ENCODE measurements around the gene ZFP1.
"Not testable (repeated sequence)": the region's sequence is repeated elsewhere in the genome, so short reads cannot be mapped to it uniquely, and the experiment has no call there.

ZFP1 gene

GRCh38 chr16:75160386-75160785 is 12.1 kb downstream of the ZFP1 start:
- no peak for DNase-seq

- no peak for DNase-seq
Observed at GRCh38 chr16:75169899-75170405, 21.6 kb downstream of the ZFP1 start.

- DNase-seq: no peak
Observed at GRCh38 chr16:75172578-75172977, 24.3 kb downstream of the ZFP1 start.

GRCh38 chr16:75175074-75175473 is 26.8 kb downstream of the ZFP1 start:
- DNase-seq: no peak

DNA sequence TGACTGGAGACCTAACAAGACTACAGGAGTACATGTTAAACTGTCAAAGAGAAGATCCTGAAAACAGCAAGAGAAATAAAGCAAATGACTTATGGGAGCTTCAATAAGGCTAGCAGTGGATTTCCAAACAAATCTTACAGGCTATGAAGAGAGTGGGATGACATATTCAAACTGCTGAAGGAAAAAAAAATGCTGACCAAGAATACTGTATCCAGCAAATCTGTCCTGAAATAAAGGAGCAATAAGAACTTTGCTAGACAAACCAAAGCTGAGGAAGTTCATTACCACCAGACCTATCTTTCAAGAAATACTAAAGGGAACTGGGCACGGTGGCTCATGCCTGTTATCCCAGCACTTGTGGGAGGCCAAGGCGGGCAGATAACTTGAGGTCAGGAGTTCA is 28.6 kb downstream of the ZFP1 start:
- DNase-seq: no peak

- no peak for DNase-seq
Observed at GRCh38 chr16:75179208-75179607, 30.9 kb downstream of the ZFP1 start.

- DNase-seq: no peak
Observed at GRCh38 chr16:75181630-75182029, 33.3 kb downstream of the ZFP1 start.

DNA sequence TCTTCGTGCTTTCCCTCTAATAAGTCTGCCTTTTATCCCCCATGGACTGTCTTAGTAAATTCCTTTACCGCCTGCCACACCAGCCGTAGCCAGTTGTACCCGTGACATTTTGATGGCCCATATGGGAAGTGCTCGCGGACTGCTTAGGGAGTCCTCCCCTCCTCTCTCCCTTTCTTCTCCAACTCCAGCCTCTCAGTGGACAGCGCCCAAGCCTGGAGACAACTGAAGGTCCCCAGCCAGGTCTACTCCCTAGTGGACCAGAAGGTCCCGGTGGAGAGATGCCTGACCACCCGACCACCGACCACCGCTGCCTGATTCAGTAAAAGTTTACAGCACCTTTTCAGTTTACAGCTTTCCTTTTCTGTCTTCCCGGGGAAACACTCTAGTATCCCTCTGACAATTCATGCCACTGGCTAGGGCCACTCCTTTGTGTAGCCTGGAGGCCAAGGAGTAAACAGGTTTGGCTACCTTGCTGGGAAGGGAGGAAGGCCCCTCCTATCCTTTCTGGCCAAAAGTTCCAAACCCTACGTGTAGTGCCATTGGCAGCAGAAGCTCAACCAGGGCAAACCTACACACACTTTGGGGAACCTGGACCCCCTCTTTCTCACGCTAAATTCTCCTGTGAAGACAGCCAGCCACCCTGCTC is 40.6 kb downstream of the ZFP1 start:
- DNase-seq: no peak

GRCh38 chr16:75189638-75190245 is 41.4 kb downstream of the ZFP1 start:
- DNase-seq: no peak

- DNase-seq: no peak
Observed at GRCh38 chr16:75192606-75193264, 44.4 kb downstream of the ZFP1 start.

- no peak for DNase-seq
Observed at GRCh38 chr16:75193265-75193650, 44.9 kb downstream of the ZFP1 start.

GRCh38 chr16:75193730-75194444 is 45.6 kb downstream of the ZFP1 start:
- no peak for DNase-seq

DNA sequence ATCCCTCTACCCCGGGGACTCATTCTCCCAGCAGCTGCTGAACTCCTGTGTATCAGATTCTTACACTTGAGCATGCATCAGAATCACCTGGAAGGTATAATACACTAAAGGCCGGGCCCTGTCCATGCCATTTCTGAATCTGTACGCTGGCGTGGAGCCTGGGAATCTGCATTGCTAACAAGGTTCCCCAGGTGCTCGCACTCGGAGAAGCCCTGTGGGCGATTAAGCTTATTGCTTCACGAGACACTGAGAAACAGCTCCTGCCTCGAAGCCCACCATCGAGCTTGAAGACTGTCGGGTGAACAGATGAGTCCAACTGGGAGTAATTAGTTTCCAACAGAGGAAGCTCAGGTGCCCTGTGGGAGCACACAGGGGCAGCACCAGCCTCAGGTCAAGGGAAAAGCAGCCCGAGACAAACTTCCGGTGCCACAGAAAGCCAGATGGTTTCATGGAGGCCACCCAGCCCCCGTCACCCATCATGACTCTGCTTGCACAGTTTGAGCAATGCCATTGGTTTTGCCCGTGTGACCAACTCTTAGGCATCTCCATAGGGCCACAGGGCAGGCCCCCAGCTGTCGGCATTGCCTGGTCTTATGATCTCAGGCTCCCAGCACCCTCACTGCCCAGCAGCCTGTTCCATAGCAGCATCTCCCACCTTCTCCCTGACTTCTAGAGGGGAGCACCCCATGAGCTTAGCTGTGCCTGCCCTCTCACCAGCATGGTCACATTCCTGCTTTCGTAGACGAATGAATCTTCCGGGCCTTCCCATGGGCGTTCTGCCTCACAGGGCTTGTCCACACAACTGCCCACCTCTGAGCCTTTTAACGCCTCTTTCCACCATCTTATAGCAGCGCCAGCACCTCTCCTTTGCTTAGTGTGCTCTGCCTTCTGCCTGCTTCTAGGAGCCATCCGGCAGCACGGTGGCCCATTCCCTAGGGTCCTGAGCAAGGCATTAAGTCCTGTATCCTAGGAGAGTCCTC is 47.8 kb downstream of the ZFP1 start:
- no peak for DNase-seq

DNA sequence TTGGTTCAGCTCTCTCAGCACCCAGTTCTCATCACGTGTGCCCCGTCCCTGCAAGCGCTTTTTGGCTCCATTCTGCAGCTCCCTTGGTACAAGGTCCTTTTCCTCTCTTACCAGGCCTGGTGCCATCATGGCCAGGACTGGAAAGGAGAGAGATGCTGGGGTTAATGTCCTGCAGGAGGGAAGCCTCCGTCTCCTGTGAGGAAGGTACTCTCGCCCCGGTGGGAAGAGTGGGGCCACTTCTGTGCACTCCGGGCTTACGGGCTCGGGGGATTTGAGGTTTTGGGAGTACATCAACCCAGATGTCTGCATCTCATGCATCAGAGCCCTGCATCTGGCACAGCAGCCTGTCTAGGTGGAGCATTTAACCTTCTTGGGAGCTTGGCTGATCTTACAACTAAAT is 48.5 kb downstream of the ZFP1 start:
- no peak for DNase-seq

DNA sequence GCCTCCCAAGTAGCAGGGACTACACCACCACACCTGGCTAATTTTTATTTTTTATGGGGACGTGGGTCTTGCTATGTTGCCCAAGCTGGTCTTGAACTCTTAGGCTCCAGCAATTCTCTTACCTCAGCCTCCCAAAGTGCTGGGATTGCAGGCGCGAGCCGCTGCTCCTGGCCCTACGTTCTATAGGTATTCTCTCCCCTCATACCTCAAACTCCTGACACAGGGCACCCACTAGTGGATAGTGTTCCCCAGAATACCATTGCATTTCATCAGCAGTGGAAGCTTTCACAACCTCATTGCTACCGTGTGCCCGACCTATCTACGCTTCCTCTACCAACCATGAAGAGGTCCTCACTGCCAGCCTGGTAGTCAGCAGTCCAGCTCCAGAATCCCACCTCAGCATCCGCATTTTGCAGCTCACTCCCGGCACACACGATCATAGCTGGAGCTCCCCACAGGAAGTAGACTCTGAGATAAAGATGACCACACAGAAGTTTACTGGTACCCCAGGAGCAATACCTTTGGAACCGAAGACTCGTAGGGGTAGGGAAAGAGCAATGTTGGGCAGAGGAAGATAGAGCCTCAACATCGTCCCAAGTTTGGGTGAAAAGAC is 49.3 kb downstream of the ZFP1 start:
- no peak for DNase-seq

DNA sequence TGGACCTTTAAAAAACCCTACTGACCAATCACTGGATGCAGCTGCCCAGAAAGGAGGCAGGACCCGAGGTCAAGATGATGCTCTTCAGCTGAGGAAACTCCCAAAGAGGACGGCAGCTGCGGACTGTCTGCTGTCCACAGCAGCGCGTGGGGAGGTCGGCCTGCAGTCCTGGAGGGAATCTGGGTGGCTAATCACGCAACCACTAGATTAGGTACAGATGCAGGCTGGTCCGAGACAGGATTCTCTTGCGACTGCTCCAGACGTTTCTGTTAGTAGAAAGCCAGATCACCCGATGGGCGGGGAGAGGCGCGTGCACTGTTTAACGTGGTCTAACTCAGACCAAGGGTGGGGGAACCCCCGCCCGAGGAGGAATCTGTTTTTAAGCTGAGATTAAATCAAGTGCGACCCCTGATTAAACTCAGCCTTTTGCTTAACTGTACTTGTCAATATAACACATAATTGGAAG is 49.8 kb downstream of the ZFP1 start:
- no peak for DNase-seq

DNA sequence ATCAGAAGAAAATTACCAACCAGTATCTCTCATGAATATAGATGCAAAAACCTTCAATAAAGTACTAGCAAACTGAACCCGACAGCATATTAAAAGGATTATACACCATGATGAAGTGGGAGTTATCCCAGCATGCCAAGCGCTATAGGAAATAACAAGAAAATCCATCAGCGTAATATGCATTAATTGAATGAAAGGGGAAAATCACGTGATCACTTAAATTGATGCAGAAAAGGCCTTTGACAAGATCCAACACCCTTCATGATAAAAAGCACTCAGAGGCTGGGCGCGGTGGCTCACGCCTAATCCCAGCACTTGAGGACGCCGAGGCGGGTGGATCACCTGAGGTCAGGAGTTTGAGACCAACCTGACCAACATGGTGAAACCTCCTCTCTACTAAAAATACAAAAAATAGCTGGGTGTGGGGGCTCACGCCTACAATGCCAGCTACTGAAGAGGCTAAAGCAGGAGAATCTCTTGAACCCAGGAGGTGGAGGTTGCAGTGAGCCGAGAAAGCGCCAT is 53.8 kb downstream of the ZFP1 start:
- DNase-seq: no peak

GRCh38 chr16:75203096-75203495 is 54.8 kb downstream of the ZFP1 start:
- DNase-seq: no peak

GRCh38 chr16:75203667-75204409 is 55.5 kb downstream of the ZFP1 start:
- no peak for DNase-seq

- no peak for DNase-seq
Observed at GRCh38 chr16:75204410-75204758, 56.1 kb downstream of the ZFP1 start.

- not testable (repeated sequence) for DNase-seq
Observed at GRCh38 chr16:75204905-75205304, 56.6 kb downstream of the ZFP1 start.

Data from CD4-positive, alpha-beta T cell treated with Interleukin-4 for 1 hour (primary cell).